HT1080 (cell line): ENCODE results near the gene HDHD2. TPM values are rescaled to one million over a fixed set of nuclear protein-coding genes. Genes with fewer than 3 reads are reported as not detected.

Source experiments
- DNase-seq: peaks from one replicate; pipeline ENCODE4 v3.0.0-alpha.2; 2015; ENCODE audit warnings: low read depth
- small RNA-seq: library from RNA; depleted of rRNA; stranded (forward); fragments of <200 nt; gene quantifications from one replicate; pipeline ENCODE3, GENCODE V24; 2014
- total RNA-seq: library from RNA; depleted of rRNA; stranded (reverse); fragments of >200 nt; shearing (Covaris generic); gene quantifications from 2 replicates; pipeline ENCODE4 v1.2.3, GENCODE V29; 2014; rRNA removed

The HDHD2 gene
- total RNA-seq, 1 experiment from 2014 or later, result 20.3 TPM

DNA sequence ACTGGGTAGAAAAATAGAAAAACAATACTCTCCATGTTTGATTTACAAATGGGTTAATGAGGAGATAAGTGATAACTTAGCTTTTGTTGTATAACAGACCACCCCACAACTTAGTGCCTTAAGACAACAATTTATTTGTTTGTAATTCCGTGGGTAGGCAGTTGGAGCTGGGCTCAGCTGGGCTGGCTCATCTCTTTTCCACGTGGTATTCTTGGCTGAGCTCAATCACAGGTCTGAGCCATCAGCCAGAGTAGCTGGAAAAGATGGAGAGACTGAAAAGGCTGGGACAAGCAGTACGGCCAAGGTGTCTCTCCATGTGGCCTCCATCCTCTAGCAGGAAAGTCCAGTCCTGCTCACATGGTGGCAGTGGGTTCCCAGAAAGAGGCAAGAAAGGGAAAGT, 82.7 kb downstream of the HDHD2 start:
- no peak for DNase-seq

DNA sequence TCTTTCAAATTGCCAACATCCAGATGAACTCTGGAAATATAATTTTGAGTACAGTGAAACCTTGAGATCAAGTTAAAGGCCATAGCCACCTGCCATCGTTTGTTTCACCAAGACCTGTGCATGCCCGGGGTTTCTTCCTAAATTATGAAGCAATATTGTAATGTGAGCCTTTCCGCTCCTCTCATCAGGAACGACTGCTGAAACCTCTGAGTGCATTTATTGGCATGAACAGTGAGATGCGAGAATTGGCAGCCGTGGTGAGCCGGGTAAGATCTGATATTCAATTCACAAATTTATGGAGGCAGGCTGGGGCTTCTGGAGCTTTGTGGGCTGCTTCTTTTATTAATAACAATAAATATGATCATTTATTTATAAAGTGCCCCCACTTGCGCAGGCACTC, 87.2 kb downstream of the HDHD2 start:
- DNase-seq, result no peak

DNA sequence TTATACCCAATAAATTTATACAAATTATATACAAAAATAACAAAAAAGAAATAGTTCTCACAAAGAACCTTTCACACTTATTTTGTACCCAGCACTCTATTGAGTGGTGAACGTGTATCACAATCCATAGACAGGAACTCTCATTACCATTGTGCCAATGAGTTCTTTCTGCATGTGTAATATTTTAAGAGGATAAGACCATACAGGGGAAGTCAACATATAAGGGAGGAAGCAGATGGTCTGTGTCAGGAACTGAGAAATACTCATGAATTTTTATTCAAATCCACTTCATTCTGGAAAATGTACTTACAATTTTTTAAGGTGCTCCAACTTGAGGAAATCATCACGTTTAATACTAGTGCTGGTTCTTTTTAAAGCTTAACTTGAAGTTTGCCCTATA, 87.8 kb downstream of the HDHD2 start:
- no peak for DNase-seq

Small RNA genes lying within 50 kb of the gene (small RNA-seq; reads per million reads assigned to genes)
- gene AC012254.4, result not detected

Other genes with a start within 250 kb of the HDHD2 start
- gene PIAS2, start 233.0 kb downstream of the HDHD2 start, total RNA-seq, result 12.8 and 20.8 TPM in 2 replicates
- not detected in 2 replicates for gene KATNAL2, start 232.9 kb downstream of the HDHD2 start, total RNA-seq
- gene ELOA2, start 114.9 kb downstream of the HDHD2 start, total RNA-seq, result not detected in 2 replicates
- gene IER3IP1, start 25.9 kb upstream of the HDHD2 start, total RNA-seq, result 61.8 and 77.7 TPM in 2 replicates
- not detected in 2 replicates for gene SKOR2, start 101.2 kb upstream of the HDHD2 start, total RNA-seq